Measurements from ENCODE around the gene RFX4. TPM values are rescaled to one million over a fixed set of nuclear protein-coding genes. Genes with fewer than 3 reads are reported as not detected.

Gene RFX4
- total RNA-seq, 4 donors from 2014 or later, result not detected

DNA sequence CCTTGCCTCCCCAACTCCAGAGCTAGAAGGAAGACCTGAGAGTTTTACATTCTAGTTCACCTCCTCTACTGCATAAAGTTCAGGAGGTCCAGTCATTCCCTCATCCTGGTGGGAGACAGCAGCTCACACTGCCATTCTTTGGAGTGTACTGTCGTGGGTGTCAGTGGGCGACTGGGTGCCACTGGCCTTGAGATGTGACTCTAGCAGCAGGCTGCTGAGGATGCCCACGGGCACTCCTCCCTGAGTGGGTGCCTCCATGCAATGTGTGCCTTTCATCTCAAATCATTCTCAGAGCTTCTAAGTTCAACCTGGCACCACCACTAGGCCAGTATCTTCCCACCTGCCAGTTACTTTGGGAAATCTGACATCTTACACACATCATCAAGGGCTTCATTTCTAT lies 12.5 kb downstream of the RFX4 start:
- ATAC-seq (no peak), DNase-seq (no peak)
- no peaks in the 10 kb centered on the region for H3K36me3 ChIP-seq
- TF ChIP-seq, protein P1, sequence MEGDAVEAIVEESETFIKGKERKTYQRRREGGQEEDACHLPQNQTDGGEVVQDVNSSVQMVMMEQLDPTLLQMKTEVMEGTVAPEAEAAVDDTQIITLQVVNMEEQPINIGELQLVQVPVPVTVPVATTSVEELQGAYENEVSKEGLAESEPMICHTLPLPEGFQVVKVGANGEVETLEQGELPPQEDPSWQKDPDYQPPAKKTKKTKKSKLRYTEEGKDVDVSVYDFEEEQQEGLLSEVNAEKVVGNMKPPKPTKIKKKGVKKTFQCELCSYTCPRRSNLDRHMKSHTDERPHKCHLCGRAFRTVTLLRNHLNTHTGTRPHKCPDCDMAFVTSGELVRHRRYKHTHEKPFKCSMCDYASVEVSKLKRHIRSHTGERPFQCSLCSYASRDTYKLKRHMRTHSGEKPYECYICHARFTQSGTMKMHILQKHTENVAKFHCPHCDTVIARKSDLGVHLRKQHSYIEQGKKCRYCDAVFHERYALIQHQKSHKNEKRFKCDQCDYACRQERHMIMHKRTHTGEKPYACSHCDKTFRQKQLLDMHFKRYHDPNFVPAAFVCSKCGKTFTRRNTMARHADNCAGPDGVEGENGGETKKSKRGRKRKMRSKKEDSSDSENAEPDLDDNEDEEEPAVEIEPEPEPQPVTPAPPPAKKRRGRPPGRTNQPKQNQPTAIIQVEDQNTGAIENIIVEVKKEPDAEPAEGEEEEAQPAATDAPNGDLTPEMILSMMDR (IDR thresholded peaks at IDR 0.05 in 4 of 5, conservative IDR thresholded peaks at IDR 0.05 in 1 of 5), result no peak
- TF ChIP-seq POLR2A (IDR thresholded peaks at IDR 0.05), result no peak
- H3K27me3 ChIP-seq, result peaks cover 0 to 10% (median 6%) of the 10 kb centered on the region in 3 donors
- in situ Hi-C loops (cut with MboI; ENCODE audit: low sequenced_read_pairs in 4 of 4) (no loop called here), intact Hi-C loops (cut with DNase I; ENCODE audit: low total_unique reads) (no loop called here)
- no peak overlapping the region for H3K4me3 ChIP-seq
- H3K9me3 ChIP-seq, result no peaks in the 10 kb centered on the region
- H3K27ac ChIP-seq, result no peak overlapping the region
- H3K4me1 ChIP-seq, result no peaks in the 10 kb centered on the region

DNA sequence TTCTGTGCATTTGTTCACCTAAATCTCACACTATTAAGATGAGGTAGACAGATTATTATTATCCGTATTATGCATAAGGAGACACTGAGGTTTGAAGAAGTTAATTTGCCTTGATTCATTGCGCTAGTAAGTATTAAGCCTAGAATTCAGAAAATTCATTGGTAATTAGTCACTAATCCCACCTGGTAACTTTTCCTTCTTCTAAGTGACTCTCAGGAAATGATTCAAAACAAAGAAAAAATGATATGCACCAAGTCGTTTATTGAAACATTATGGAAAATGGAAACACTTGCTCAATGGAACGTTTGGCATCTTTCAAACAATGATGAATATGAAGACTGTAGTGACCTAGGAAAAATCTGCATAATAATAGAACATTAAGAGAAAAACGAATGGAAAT lies 15.2 kb downstream of the RFX4 start:
- intact Hi-C loops (cut with DNase I; ENCODE audit: low total_unique reads) (no loop called here), in situ Hi-C loops (cut with MboI; ENCODE audit: low sequenced_read_pairs in 4 of 4) (no loop called here)
- no peak overlapping the region for H3K4me3 ChIP-seq
- no peaks in the 10 kb centered on the region for H3K9me3 ChIP-seq
- no peak for DNase-seq
- H3K27ac ChIP-seq, result no peak overlapping the region
- TF ChIP-seq, protein P1 (IDR thresholded peaks at IDR 0.05 in 4 of 5, conservative IDR thresholded peaks at IDR 0.05 in 1 of 5), result no peak
- TF ChIP-seq POLR2A (IDR thresholded peaks at IDR 0.05), result no peak
- H3K36me3 ChIP-seq, result no peaks in the 10 kb centered on the region
- H3K27me3 ChIP-seq, result peaks cover 0 to 6% (median 6%) of the 10 kb centered on the region in 3 donors
- H3K4me1 ChIP-seq, result no peaks in the 10 kb centered on the region
- no peak for ATAC-seq

DNA sequence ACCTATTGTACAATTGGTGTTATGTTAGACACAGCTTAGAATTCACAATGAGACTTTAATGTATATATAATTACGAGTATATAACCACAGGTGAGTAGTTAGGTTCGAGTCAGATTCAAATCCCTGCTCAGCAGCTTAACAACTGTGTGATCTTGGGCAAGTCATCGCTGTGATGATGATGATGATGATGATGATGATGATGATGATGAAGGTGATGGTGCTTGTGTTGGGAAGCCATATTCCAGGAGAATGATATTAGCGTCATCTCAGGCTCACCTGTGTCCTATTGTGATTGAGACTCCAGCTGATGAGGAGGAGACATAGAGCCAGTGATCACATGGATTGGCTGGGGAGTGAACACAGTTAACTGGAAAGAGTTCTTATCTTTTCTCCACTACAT lies 16.5 kb downstream of the RFX4 start:
- no peaks in the 10 kb centered on the region for H3K9me3 ChIP-seq
- no peaks in the 10 kb centered on the region for H3K36me3 ChIP-seq
- TF ChIP-seq, protein P1 (IDR thresholded peaks at IDR 0.05 in 4 of 5, conservative IDR thresholded peaks at IDR 0.05 in 1 of 5), result no peak
- no peak for TF ChIP-seq POLR2A (IDR thresholded peaks at IDR 0.05)
- in situ Hi-C loops (cut with MboI; ENCODE audit: low sequenced_read_pairs in 4 of 4) (no loop called here), intact Hi-C loops (cut with DNase I; ENCODE audit: low total_unique reads) (no loop called here)
- no peak overlapping the region for H3K27ac ChIP-seq
- peaks cover 0 to 6% (median 3%) of the 10 kb centered on the region in 3 donors for H3K27me3 ChIP-seq
- ATAC-seq, result no peak
- no peak overlapping the region for H3K4me3 ChIP-seq
- DNase-seq, result no peak
- H3K4me1 ChIP-seq, result no peaks in the 10 kb centered on the region

DNA sequence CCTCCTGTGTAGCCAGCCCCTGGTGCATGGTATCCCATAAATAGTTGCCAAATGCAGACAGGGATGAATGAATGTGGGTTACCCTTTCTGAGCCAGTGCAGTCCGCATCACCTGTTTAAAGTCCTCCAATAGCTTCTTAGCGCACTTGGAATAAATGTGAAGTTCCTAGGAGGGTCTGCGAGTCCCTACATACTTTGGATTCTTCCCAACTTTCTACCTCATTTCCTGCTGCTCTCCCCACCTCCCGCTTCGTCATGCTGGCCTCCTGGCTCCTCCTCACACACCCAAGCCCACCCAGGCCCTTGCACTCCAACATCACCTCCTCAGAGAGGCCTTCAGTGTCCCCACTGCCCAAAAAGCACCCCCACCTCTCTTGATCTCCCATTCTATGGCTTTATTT lies 17.7 kb downstream of the RFX4 start:
- ATAC-seq, result no peak

More for the DNA sequence above, 17.7 kb downstream of the RFX4 start:
- TF ChIP-seq, protein P1 (IDR thresholded peaks at IDR 0.05 in 4 of 5, conservative IDR thresholded peaks at IDR 0.05 in 1 of 5), result no peak
- no peak for TF ChIP-seq POLR2A (IDR thresholded peaks at IDR 0.05)
- no peak for DNase-seq
- H3K9me3 ChIP-seq, result no peaks in the 10 kb centered on the region
- H3K27ac ChIP-seq, result no peak overlapping the region
- intact Hi-C loops (cut with DNase I; ENCODE audit: low total_unique reads), result no loop called here
- H3K4me1 ChIP-seq, result no peaks in the 10 kb centered on the region
- H3K4me3 ChIP-seq, result no peak overlapping the region
- in situ Hi-C loops (cut with MboI; ENCODE audit: low sequenced_read_pairs in 4 of 4), result no loop called here
- H3K27me3 ChIP-seq, result peaks cover 0 to 4% (median 3%) of the 10 kb centered on the region in 3 donors
- no peaks in the 10 kb centered on the region for H3K36me3 ChIP-seq

All from gastrocnemius medialis (tissue), 4 donors.